ENCODE results near the gene GFOD1.

DNA sequence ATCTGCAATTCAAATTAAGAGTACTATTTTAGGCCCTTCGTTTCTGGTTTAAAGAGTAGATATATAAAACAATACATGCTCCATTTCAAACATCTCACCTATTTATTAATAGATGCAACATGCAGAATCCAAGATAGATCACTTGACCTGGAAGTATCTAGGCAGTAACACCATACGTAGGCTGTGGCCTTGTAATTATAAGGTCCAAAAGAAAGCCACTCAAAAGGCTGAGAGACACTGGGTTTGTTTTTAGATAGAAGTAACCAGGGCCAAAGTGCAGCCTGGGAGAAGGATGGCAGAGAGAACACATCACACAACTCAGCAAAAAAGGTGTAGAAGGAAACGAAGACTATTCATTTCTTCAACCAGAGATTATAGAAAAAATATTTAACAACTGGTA is 8.4 kb upstream of the GFOD1 start:
- TF ChIP-seq, protein P1, sequence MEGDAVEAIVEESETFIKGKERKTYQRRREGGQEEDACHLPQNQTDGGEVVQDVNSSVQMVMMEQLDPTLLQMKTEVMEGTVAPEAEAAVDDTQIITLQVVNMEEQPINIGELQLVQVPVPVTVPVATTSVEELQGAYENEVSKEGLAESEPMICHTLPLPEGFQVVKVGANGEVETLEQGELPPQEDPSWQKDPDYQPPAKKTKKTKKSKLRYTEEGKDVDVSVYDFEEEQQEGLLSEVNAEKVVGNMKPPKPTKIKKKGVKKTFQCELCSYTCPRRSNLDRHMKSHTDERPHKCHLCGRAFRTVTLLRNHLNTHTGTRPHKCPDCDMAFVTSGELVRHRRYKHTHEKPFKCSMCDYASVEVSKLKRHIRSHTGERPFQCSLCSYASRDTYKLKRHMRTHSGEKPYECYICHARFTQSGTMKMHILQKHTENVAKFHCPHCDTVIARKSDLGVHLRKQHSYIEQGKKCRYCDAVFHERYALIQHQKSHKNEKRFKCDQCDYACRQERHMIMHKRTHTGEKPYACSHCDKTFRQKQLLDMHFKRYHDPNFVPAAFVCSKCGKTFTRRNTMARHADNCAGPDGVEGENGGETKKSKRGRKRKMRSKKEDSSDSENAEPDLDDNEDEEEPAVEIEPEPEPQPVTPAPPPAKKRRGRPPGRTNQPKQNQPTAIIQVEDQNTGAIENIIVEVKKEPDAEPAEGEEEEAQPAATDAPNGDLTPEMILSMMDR (IDR thresholded peaks at IDR 0.05): no peak
- TF ChIP-seq POLR2A (IDR thresholded peaks at IDR 0.05): no peak
